ENCODE measurements around the gene WNT16.

WNT16 gene

GRCh38 chr7:121334875-121335648 lies 6.3 kb downstream of the WNT16 start:
- DNase-seq (ENCODE audit: low read depth in 2 of 2), result no peak
- no peak overlapping the region for H3K4me3 ChIP-seq (replicated peaks in 1 of 2; ENCODE audit: low read depth in 2 of 2, low read length in 2 of 2)
- no peak for TF ChIP-seq CTCF (IDR thresholded peaks at IDR 0.05; ENCODE audit: low read depth, low read length)

- DNase-seq (ENCODE audit: low read depth in 2 of 2), result peak in 1 of 2 donors; percentile 32
- no peak for TF ChIP-seq CTCF (IDR thresholded peaks at IDR 0.05; ENCODE audit: low read depth, low read length)
- H3K4me3 ChIP-seq (replicated peaks in 1 of 2; ENCODE audit: low read depth in 2 of 2, low read length in 2 of 2), result no peak overlapping the region
These were observed 7.8 kb downstream of the WNT16 start for GRCh38 chr7:121336579-121336978.

- TF ChIP-seq CTCF (IDR thresholded peaks at IDR 0.05; ENCODE audit: low read depth, low read length), result peak; percentile 10
- H3K4me3 ChIP-seq (replicated peaks in 1 of 2; ENCODE audit: low read depth in 2 of 2, low read length in 2 of 2), result no peak overlapping the region
- peak in 1 of 2 donors; percentile 56 for DNase-seq (ENCODE audit: low read depth in 2 of 2)
These were observed 8.6 kb downstream of the WNT16 start for GRCh38 chr7:121337398-121337797.

- no peak for TF ChIP-seq CTCF (IDR thresholded peaks at IDR 0.05; ENCODE audit: low read depth, low read length)
- H3K4me3 ChIP-seq (replicated peaks in 1 of 2; ENCODE audit: low read depth in 2 of 2, low read length in 2 of 2), result no peak overlapping the region
- no peak for DNase-seq (ENCODE audit: low read depth in 2 of 2)
These were observed 10.3 kb downstream of the WNT16 start for GRCh38 chr7:121339082-121339481.

GRCh38 chr7:121341933-121342332 lies 13.1 kb downstream of the WNT16 start:
- H3K4me3 ChIP-seq (replicated peaks in 1 of 2; ENCODE audit: low read depth in 2 of 2, low read length in 2 of 2), result no peak overlapping the region
- DNase-seq (ENCODE audit: low read depth in 2 of 2), result peak in 1 of 2 donors; percentile 58
- TF ChIP-seq CTCF (IDR thresholded peaks at IDR 0.05; ENCODE audit: low read depth, low read length), result no peak

- no peak overlapping the region for H3K4me3 ChIP-seq (replicated peaks in 1 of 2; ENCODE audit: low read depth in 2 of 2, low read length in 2 of 2)
- TF ChIP-seq CTCF (IDR thresholded peaks at IDR 0.05; ENCODE audit: low read depth, low read length), result no peak
- DNase-seq (ENCODE audit: low read depth in 2 of 2), result no peak
These were observed 13.8 kb downstream of the WNT16 start for GRCh38 chr7:121342631-121343030.

GRCh38 chr7:121343302-121343701 lies 14.5 kb downstream of the WNT16 start:
- no peak for TF ChIP-seq CTCF (IDR thresholded peaks at IDR 0.05; ENCODE audit: low read depth, low read length)
- no peak overlapping the region for H3K4me3 ChIP-seq (replicated peaks in 1 of 2; ENCODE audit: low read depth in 2 of 2, low read length in 2 of 2)
- DNase-seq (ENCODE audit: low read depth in 2 of 2), result peak in 1 of 2 donors; percentile 40

Data from cardiac fibroblast (primary cell).